ENCODE results near the gene SDHA. TPM values are rescaled to one million over a fixed set of nuclear protein-coding genes. Genes with fewer than 3 reads are reported as not detected.

SDHA gene
- total and polyA plus RNA-seq, 2 donors (not counting 1 experiment from before 2014, with no cell fraction given) = 77.2 to 137 TPM

- DNase-seq (no peak), ATAC-seq (ENCODE audit: low read depth) (no peak)
- no peak overlapping the region for H3K9ac ChIP-seq (ENCODE audit: low read length)
- no peak overlapping the region for H3K4me3 ChIP-seq (ENCODE audit: control extremely low read depth in 1 of 5, extremely low read depth in 1 of 5, insufficient read depth in 1 of 5, low read depth in 2 of 5, low read length in 4 of 5)
- no peaks in the 10 kb centered on the region for H3K27me3 ChIP-seq (replicated peaks in 1 of 4; ENCODE audit: control extremely low read depth in 1 of 4, control insufficient read depth in 3 of 4, insufficient read depth in 4 of 4, low read length in 3 of 4)
- Mint-ChIP-seq H3K4me1 (no peaks in the 10 kb centered on the region), H3K9me3 (ENCODE audit: insufficient read depth) (no peaks in the 10 kb centered on the region), H3K4me3 (no peak overlapping the region), H3K27ac (no peak overlapping the region), H3K27me3 (peaks cover 9% of the 10 kb centered on the region)
- intact Hi-C loops (cut with micrococcal nuclease) = no loop called here
- WGBS (ENCODE audit: insufficient coverage) = 89% methylated on average over 37 of the region's 37 CpGs
- H2AFZ ChIP-seq (ENCODE audit: insufficient read depth, low read depth, low read length, poor library complexity, severe bottlenecking) = no peak overlapping the region
- no peaks in the 10 kb centered on the region for H3K36me3 ChIP-seq (replicated peaks in 1 of 2; ENCODE audit: control extremely low read depth in 1 of 2, control insufficient read depth in 1 of 2, extremely low read depth in 1 of 2, insufficient read depth in 2 of 2, low read length in 1 of 2)
- H3K27ac ChIP-seq (ENCODE audit: low read length in 2 of 2) = no peak overlapping the region
- CTCF ChIA-PET = no interaction called here
- no peaks in the 10 kb centered on the region for H4K20me1 ChIP-seq (ENCODE audit: control insufficient read depth, insufficient read depth, low read length, poor library complexity, severe bottlenecking)
- POLR2A ChIA-PET = no interaction called here
- no peaks in the 10 kb centered on the region for H3K4me1 ChIP-seq (ENCODE audit: control insufficient read depth in 2 of 2, insufficient read depth in 2 of 2, low read length in 2 of 2)
- no peaks in the 10 kb centered on the region for H3K9me3 ChIP-seq (ENCODE audit: control extremely low read depth in 1 of 3, control insufficient read depth in 2 of 3, insufficient read depth in 1 of 3, low read length in 2 of 3)
- TF ChIP-seq, protein P1, sequence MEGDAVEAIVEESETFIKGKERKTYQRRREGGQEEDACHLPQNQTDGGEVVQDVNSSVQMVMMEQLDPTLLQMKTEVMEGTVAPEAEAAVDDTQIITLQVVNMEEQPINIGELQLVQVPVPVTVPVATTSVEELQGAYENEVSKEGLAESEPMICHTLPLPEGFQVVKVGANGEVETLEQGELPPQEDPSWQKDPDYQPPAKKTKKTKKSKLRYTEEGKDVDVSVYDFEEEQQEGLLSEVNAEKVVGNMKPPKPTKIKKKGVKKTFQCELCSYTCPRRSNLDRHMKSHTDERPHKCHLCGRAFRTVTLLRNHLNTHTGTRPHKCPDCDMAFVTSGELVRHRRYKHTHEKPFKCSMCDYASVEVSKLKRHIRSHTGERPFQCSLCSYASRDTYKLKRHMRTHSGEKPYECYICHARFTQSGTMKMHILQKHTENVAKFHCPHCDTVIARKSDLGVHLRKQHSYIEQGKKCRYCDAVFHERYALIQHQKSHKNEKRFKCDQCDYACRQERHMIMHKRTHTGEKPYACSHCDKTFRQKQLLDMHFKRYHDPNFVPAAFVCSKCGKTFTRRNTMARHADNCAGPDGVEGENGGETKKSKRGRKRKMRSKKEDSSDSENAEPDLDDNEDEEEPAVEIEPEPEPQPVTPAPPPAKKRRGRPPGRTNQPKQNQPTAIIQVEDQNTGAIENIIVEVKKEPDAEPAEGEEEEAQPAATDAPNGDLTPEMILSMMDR (IDR thresholded peaks at IDR 0.05) = no peak
- no peak for TF ChIP-seq EZH2 (IDR thresholded peaks at IDR 0.05; ENCODE audit: borderline replicate concordance, insufficient read depth, low read depth, low read length, poor library complexity, severe bottlenecking)
- no peak overlapping the region for H3K4me2 ChIP-seq (replicated peaks; ENCODE audit: low read depth, low read length, poor library complexity, severe bottlenecking)
- H3K79me2 ChIP-seq (ENCODE audit: control insufficient read depth, insufficient read depth, low read length) = no peaks in the 10 kb centered on the region
Observed at GRCh38 chr5:170971-171800, 46.9 kb upstream of the SDHA start.

GRCh38 chr5:171801-172331 is 46.3 kb upstream of the SDHA start:
- Histone ChIP-seq H4K20me1 (ENCODE audit: control insufficient read depth, insufficient read depth, low read length, poor library complexity, severe bottlenecking) (no peaks in the 10 kb centered on the region), H3K4me2 (replicated peaks; ENCODE audit: low read depth, low read length, poor library complexity, severe bottlenecking) (no peak overlapping the region), H3K36me3 (replicated peaks in 1 of 2; ENCODE audit: control extremely low read depth in 1 of 2, control insufficient read depth in 1 of 2, extremely low read depth in 1 of 2, insufficient read depth in 2 of 2, low read length in 1 of 2) (no peaks in the 10 kb centered on the region), H3K4me1 (ENCODE audit: control insufficient read depth in 2 of 2, insufficient read depth in 2 of 2, low read length in 2 of 2) (no peaks in the 10 kb centered on the region), H3K9ac (ENCODE audit: low read length) (no peak overlapping the region), H2AFZ (ENCODE audit: insufficient read depth, low read depth, low read length, poor library complexity, severe bottlenecking) (no peak overlapping the region), H3K4me3 (ENCODE audit: control extremely low read depth in 1 of 5, extremely low read depth in 1 of 5, insufficient read depth in 1 of 5, low read depth in 2 of 5, low read length in 4 of 5) (no peak overlapping the region), H3K27ac (ENCODE audit: low read length in 2 of 2) (no peak overlapping the region), H3K79me2 (ENCODE audit: control insufficient read depth, insufficient read depth, low read length) (no peaks in the 10 kb centered on the region), H3K9me3 (ENCODE audit: control extremely low read depth in 1 of 3, control insufficient read depth in 2 of 3, insufficient read depth in 1 of 3, low read length in 2 of 3) (no peaks in the 10 kb centered on the region), H3K27me3 (replicated peaks in 1 of 4; ENCODE audit: control extremely low read depth in 1 of 4, control insufficient read depth in 3 of 4, insufficient read depth in 4 of 4, low read length in 3 of 4) (no peaks in the 10 kb centered on the region)
- TF ChIP-seq EZH2 (IDR thresholded peaks at IDR 0.05; ENCODE audit: borderline replicate concordance, insufficient read depth, low read depth, low read length, poor library complexity, severe bottlenecking) = no peak
- H3K4me1 Mint-ChIP-seq = no peaks in the 10 kb centered on the region
- intact Hi-C loops (cut with micrococcal nuclease) = no loop called here
- DNase-seq (no peak), ATAC-seq (ENCODE audit: low read depth) (no peak)
- WGBS (ENCODE audit: insufficient coverage) = 93% methylated on average over 23 of the region's 23 CpGs
- H3K4me3 Mint-ChIP-seq = no peak overlapping the region
- POLR2A ChIA-PET = no interaction called here
- CTCF ChIA-PET = no interaction called here
- no peaks in the 10 kb centered on the region for H3K9me3 Mint-ChIP-seq (ENCODE audit: insufficient read depth)
- H3K27ac Mint-ChIP-seq = no peak overlapping the region
- peaks cover 9% of the 10 kb centered on the region for H3K27me3 Mint-ChIP-seq

Data from B cell (primary cell).